ENCODE measurements around the gene PTPRG.

Gene PTPRG

DNA sequence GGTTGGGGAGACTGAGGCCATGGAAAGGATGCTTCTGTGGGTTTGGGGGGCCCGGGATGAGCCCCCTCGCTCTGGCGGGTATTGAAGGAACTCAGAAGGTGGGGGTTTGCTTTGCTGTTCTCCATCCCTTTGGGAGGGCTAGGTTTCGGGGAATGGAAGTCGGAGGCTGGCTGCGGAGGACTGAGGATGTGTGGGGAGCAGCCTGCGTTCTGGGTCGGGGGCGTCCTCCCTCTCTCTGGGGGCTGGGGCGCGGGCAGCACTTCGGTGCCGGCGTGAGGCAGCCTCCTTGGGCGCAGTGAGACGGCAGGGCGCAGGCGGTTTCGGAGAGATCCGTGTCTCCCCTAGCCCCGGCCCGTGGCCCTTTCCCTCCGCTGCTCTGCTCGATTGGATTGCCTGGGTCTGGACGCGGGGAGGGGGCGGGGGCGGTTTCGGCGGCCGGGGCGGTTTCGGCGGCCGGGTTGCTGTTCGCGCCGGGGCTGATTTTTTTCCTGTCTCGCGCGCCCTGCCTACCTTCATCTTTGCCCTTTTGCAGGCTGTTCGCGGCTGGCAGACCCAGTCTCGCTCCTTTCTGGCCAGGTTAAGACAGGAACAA, 1.4 kb downstream of the PTPRG start:
- peaks cover 2% of the 10 kb centered on the region for H3K27me3 ChIP-seq (replicated peaks; ENCODE audit: control insufficient read depth, insufficient read depth, low read length)
- no peaks in the 10 kb centered on the region for H3K36me3 ChIP-seq (ENCODE audit: control insufficient read depth, insufficient read depth, low read length)
- no peak overlapping the region for H3K4me3 ChIP-seq (replicated peaks; ENCODE audit: low read depth, low read length)
- TF ChIP-seq, protein P1, sequence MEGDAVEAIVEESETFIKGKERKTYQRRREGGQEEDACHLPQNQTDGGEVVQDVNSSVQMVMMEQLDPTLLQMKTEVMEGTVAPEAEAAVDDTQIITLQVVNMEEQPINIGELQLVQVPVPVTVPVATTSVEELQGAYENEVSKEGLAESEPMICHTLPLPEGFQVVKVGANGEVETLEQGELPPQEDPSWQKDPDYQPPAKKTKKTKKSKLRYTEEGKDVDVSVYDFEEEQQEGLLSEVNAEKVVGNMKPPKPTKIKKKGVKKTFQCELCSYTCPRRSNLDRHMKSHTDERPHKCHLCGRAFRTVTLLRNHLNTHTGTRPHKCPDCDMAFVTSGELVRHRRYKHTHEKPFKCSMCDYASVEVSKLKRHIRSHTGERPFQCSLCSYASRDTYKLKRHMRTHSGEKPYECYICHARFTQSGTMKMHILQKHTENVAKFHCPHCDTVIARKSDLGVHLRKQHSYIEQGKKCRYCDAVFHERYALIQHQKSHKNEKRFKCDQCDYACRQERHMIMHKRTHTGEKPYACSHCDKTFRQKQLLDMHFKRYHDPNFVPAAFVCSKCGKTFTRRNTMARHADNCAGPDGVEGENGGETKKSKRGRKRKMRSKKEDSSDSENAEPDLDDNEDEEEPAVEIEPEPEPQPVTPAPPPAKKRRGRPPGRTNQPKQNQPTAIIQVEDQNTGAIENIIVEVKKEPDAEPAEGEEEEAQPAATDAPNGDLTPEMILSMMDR (IDR thresholded peaks at IDR 0.05; ENCODE audit: insufficient read depth, low read length, poor library complexity, severe bottlenecking) = no peak
- DNase-seq (ENCODE audit: extremely low read depth, insufficient read length) = peak; percentile 52

DNA sequence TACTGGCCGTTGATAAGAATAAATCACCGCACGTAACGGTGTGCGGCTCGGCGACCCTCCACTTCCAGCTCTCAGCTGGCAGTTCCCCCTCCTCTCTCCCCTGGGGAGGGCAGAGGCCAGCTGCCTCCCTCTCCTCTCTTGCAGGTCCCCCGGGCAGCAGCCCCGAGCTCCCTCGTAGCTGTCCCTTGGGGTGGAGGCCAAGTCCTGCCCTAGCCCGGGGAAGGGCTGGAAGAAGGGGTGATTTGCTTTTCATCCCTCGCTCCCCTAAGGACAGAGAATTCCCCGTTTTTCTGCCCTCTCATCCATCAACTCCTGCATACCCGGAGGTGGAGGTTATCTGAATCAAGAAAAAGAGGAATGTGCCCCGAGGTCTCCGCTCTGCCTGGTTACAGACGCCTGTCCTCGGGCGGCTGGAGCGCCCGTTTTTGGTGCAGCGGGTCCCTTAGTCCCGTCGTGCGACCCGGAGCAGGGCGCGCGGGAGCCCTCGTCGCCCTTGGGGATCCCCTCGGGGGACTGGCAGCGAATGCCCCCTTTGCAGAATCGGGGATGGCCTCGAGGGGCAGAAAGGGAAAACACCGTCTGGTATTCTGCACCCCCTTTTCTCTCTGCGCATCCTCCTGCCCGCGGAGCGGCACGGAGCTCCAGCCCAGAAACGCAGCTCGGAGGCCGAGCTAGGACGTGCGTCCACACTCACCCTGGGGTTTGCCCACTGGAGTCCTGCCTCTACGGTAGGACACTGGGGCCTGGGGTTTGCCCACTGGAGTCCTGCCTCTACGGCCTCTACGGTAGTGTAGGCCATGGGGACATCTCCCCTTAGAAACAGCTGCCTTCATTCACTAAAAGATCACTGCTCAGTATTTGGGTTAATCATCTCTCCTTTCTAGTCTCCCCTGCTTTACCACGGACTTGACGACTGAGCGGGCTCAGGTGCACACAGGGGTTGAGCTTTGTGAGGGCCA, 2.2 kb downstream of the PTPRG start:
- peaks cover 2% of the 10 kb centered on the region for H3K27me3 ChIP-seq (replicated peaks; ENCODE audit: control insufficient read depth, insufficient read depth, low read length)
- no peaks in the 10 kb centered on the region for H3K36me3 ChIP-seq (ENCODE audit: control insufficient read depth, insufficient read depth, low read length)
- TF ChIP-seq, protein P1 (IDR thresholded peaks at IDR 0.05; ENCODE audit: insufficient read depth, low read length, poor library complexity, severe bottlenecking) = no peak
- peak; percentile 39 for DNase-seq (ENCODE audit: extremely low read depth, insufficient read length)
- H3K4me3 ChIP-seq (replicated peaks; ENCODE audit: low read depth, low read length) = no peak overlapping the region

DNA sequence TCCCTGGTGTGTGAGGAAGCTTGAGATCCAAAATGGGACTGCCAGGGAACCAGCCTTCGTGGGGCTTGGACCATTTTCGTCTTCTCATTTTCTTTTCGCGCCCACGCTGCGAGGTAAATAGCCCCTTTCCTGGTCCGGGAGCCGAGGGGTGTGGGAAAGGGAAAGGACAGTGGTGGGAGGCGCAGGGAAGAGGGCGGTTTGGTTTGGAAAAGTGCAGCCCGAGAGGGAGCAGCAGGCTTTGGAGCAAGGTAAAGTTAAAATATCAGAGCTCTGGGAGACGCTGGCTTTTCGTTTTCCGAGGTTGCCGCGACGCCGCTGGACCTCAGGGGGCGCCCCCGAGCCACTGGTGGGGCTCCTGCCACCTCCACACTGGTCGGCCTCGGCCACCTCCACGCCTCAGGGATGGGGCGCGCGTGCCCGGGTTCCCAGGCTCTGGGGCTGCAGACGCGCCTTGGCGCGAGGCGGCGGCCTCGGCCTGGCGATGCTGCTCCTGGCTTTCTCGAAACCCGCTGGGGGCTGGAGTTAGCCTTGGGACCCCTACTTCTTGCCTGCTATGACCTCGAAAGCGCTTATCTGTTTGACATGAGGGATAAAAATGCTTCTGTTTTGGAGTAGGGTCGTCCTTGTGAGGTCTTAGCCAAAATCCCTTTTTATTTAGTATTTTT, 3.2 kb downstream of the PTPRG start:
- TF ChIP-seq, protein P1 (IDR thresholded peaks at IDR 0.05; ENCODE audit: insufficient read depth, low read length, poor library complexity, severe bottlenecking) = peak; percentile 45
- no peak overlapping the region for H3K4me3 ChIP-seq (replicated peaks; ENCODE audit: low read depth, low read length)
- peak; percentile 56 for DNase-seq (ENCODE audit: extremely low read depth, insufficient read length)
- no peaks in the 10 kb centered on the region for H3K36me3 ChIP-seq (ENCODE audit: control insufficient read depth, insufficient read depth, low read length)
- H3K27me3 ChIP-seq (replicated peaks; ENCODE audit: control insufficient read depth, insufficient read depth, low read length) = peaks cover 2% of the 10 kb centered on the region

DNA sequence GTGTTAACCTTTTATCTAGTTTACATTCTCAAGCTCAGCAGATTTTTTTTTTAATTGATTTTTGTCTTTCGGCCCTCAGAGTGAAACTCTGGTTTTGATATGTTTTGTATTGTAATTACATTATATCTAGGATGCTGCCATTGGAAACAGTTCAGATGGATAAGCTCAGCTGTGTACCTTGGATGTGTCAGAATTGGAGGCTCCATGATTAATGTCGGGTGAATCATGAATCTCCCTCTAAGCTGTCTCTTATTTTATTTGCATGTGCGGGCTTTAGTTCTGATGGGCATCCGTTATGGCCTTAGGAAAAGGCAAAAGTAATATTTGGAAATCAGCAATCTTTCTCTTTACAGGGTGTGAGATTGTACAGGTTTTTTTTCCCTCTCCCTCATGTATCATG, 4.2 kb downstream of the PTPRG start:
- Histone ChIP-seq H3K27me3 (replicated peaks; ENCODE audit: control insufficient read depth, insufficient read depth, low read length) (peaks cover 2% of the 10 kb centered on the region), H3K4me3 (replicated peaks; ENCODE audit: low read depth, low read length) (no peak overlapping the region), H3K36me3 (ENCODE audit: control insufficient read depth, insufficient read depth, low read length) (no peaks in the 10 kb centered on the region)
- TF ChIP-seq, protein P1 (IDR thresholded peaks at IDR 0.05; ENCODE audit: insufficient read depth, low read length, poor library complexity, severe bottlenecking) = no peak
- DNase-seq (ENCODE audit: extremely low read depth, insufficient read length) = no peak

DNA sequence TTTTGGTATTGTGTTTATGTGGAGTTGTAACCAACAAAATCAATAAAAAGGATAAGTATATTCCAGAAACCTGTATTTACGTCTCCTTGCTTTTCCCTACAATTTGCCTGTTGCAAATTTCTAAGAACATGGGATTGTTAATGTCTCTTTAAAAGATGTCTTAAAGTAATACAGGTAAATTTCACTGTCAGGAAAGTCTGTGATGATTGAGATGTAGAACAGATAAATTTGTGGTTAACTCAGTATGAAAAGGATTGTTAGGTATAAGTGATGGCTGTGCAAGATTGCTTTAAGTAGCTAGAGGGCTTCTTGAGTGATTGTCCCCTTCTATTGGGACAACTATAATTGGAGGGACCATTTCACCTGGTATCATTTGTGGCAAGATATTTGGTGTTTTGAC, 6.8 kb downstream of the PTPRG start:
- no peaks in the 10 kb centered on the region for H3K36me3 ChIP-seq (ENCODE audit: control insufficient read depth, insufficient read depth, low read length)
- TF ChIP-seq, protein P1 (IDR thresholded peaks at IDR 0.05; ENCODE audit: insufficient read depth, low read length, poor library complexity, severe bottlenecking) = no peak
- H3K4me3 ChIP-seq (replicated peaks; ENCODE audit: low read depth, low read length) = no peak overlapping the region
- DNase-seq (ENCODE audit: extremely low read depth, insufficient read length) = no peak
- peaks cover 2% of the 10 kb centered on the region for H3K27me3 ChIP-seq (replicated peaks; ENCODE audit: control insufficient read depth, insufficient read depth, low read length)
